ACHN (cell line): ENCODE results near the gene DLGAP4.

Experiments used
- DNase-seq: peaks from one replicate; pipeline ENCODE4 v3.0.0-alpha.2; 2015
- in situ Hi-C: cut with HindIII; loops from 2 replicates; pipeline ENCODE4 v1.10.0; 2017; ENCODE audit warnings: low sequenced_read_pairs, low pct_ligation_motif_present, low pct_unique_long_range_greater_than_20kb

The DLGAP4 gene, protein sequence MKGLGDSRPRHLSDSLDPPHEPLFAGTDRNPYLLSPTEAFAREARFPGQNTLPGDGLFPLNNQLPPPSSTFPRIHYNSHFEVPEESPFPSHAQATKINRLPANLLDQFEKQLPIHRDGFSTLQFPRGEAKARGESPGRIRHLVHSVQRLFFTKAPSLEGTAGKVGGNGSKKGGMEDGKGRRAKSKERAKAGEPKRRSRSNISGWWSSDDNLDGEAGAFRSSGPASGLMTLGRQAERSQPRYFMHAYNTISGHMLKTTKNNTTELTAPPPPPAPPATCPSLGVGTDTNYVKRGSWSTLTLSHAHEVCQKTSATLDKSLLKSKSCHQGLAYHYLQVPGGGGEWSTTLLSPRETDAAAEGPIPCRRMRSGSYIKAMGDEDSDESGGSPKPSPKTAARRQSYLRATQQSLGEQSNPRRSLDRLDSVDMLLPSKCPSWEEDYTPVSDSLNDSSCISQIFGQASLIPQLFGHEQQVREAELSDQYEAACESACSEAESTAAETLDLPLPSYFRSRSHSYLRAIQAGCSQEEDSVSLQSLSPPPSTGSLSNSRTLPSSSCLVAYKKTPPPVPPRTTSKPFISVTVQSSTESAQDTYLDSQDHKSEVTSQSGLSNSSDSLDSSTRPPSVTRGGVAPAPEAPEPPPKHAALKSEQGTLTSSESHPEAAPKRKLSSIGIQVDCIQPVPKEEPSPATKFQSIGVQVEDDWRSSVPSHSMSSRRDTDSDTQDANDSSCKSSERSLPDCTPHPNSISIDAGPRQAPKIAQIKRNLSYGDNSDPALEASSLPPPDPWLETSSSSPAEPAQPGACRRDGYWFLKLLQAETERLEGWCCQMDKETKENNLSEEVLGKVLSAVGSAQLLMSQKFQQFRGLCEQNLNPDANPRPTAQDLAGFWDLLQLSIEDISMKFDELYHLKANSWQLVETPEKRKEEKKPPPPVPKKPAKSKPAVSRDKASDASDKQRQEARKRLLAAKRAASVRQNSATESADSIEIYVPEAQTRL

GRCh38 chr20:36305602-36306551 lies at the start of gene DLGAP4:
DLGAP4 (plus strand) TSS chr20:36306339; CDS start chr20:36431718, 125,379 bp downstream.
- DNase-seq, result no peak
- in situ Hi-C loops, result no loop called here

GRCh38 chr20:36259177-36260061 lies 46.7 kb upstream of the DLGAP4 start:
- no peak for DNase-seq
- in situ Hi-C loops, result no loop called here

DNA sequence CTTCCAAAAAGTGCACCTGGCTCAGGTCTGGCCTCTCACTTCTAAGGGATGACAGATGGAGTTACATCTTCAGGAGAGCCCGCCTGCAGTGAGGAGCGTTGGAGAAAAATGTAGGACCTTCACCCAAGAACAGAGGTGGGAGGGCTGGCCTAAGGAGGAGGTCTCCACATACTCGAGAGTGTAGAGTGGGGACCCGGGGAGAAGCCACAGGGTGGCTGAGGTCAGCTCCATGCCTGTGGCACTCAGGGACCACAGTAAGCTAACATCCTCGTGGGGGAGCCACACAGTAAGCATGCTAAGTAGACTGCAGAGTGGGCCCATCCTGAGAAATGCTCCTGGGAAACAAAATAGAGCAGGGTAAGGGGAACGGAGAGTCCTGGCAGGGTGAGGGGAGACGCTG lies 45.8 kb upstream of the DLGAP4 start:
- in situ Hi-C loops, result no loop called here
- DNase-seq, result no peak

GRCh38 chr20:36261389-36262105 lies 44.6 kb upstream of the DLGAP4 start:
- no peak for DNase-seq
- in situ Hi-C loops, result no loop called here

DNA sequence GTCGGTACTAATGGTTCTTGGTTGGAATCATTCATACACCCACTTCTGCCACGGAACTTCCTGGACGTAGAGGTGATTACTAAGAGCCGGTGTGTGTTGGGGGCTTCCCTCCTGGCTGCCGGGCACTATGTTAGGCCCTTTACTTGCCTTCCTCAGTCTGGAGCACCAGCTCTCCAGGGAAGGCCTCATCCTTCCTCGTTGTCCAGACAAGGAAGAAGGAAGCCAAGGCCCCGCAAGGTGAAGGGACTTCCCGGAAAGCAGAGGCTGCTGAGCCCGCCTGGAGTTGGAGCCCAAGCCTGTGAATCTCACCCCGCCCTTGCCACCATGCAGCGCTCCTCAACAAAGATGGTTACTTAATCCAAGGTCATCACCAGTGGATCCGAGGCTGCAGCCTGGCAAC lies 43.7 kb upstream of the DLGAP4 start:
- in situ Hi-C loops, result no loop called here
- DNase-seq, result no peak

DNA sequence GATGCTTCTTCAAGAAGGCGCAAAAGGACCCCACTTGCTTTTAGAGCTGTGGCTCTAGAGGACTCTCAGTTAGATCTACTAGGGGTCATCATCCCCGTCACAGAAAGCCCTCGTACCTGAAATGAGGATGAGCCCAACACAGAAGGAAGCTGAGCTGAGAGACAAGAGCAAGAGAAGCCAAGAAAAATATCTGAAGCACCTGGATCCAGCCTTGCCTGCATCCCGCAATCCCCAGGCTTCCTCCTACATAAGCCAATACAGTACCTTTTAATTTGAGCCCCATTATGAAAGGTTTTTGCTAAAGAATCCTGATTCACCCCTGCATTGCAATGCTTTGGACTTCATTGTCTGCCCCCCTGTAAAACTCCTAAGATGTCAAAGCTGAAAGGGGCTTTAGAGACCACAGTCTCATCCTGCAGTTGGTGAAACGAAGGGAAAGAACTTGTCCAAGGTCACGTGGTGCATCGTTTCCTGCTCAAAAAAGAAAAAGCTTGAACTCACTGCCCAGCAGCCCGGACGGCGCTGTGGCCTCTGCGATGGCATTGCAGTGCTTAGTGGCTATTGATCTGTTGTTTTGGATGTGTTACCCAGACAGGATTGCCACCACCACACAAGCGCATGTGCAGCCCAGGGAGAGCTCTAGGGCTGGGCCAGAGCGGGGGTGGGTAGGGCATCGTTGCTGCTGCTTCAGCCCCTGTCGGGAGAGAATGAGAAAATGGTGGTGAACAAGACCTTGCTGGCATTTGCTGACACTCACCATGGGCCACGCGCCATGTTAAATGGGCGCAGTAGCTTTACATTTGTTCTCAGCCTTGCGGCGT lies 41.5 kb upstream of the DLGAP4 start:
- in situ Hi-C loops, result no loop called here

DNA sequence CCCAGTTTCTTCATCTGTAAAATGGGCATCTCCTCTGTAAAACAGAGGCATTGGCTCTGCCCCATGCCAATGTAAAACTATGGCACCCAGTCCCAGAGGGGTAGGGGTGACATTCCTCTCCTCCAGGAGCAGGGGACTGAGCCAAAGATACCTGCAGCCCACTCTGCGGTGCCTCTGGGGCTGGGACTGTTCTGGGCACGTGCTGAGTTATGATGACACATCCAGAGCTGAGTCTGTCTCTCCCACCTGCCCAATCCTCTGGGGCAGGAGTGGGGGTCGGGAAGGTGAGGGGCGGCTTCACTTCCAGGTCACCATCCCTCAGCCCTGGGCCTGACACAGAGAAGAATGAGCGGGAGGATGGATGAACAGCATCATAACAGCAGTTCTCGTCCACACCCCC lies 40.0 kb upstream of the DLGAP4 start:
- no peak for DNase-seq
- in situ Hi-C loops, result no loop called here

More for the DNA sequence above, 41.5 kb upstream of the DLGAP4 start:
- no peak for DNase-seq

GRCh38 chr20:36267605-36268381 lies 38.3 kb upstream of the DLGAP4 start:
- in situ Hi-C loops, result no loop called here
- DNase-seq, result no peak

DNA sequence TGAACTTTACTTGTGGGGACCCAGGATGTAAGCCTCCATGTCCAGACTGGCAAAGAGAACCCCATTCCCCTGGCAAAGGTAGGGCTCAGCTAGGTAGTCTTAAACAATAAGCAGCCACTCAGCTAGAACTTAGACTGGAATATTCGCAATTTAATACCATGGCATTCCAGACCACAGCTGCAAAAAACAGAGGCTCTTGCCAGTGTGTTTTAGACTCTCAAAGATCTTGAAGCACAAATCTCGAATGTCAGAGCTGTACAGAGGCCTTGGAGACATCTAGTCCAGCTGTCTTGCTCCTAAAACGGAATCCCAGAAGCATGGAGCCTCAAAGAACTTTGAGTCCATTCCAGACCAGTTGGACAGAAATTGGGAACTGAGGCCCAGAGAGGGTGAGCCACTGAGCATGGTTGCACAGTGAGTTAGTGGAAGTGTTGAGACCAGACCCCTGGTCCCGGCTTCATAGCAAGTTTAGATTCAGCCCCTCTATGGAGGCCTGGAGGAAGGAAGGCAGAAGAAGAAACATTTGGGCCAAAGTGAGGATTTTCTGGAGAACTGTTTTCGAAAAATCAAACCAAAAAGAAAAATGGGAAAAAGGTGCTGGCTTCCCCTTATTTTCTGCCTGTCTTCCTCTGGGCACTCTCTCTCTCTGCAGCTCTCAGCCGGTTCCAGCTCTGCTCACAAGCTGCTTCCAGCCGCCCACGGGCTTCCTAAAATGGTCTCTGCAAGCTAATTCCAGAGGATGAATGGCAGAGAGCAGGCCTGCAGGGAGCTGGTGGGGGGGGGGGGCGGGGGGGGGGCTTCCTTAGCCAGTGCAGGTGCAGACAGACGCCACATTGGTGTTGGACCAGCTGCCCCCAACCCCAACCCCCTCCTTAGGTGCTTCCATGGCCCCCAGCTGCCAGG lies 37.4 kb upstream of the DLGAP4 start:
- in situ Hi-C loops, result no loop called here
- DNase-seq, result no peak

- no peak for DNase-seq
- in situ Hi-C loops, result no loop called here
Measured at GRCh38 chr20:36269507-36269906, 36.6 kb upstream of the DLGAP4 start.

DNA sequence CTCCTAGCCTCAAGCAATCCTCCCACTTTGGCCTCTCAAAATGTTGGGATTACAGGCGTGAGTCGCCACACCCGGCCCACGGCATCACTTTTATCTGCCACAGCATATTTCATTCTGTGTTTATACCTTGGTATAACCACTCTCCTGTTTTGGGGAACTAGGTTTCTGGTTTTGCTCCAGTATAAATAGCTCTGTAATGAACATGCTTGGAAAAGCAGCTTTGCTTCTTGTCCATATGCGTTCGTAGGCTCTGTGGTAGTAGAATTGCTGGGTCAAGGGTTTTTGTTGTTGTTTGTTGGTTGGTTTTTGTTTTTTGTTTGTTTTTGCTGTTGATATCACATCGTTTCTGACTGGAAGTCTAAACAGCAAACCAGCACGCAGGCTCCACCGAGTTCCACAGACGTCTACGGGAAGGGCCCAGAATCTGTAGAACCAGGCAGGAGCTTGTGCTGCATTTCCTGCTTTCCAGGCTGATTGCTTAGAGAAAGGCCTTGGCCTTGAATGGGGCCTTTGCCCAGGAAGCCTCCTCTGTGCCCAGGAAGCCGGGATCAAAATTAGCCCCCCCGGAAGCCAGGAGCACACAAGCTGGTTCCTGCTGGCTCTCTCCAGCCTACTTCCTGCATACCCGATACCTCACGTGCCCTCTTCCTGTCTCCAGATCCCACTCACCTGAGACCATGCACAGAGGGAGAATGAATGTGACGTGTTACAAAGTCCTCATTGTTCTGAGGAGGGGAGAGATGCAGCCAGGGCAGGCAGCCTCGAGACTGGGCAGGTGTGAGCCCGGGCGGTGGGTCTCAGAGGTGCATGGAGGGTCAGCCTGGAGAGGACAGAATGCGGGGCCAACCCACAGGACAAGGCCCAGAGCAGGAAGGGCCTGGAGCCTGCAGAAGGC lies 35.1 kb upstream of the DLGAP4 start:
- in situ Hi-C loops, result no loop called here
- no peak for DNase-seq

GRCh38 chr20:36271639-36272546 lies 34.2 kb upstream of the DLGAP4 start:
- no peak for DNase-seq
- in situ Hi-C loops, result no loop called here
